GM18508 (cell line): ENCODE results near the gene GPR26.
"Not testable (repeated sequence)": the region's sequence is repeated elsewhere in the genome, so short reads cannot be mapped to it uniquely, and the experiment has no call there.

Experiments
- ATAC-seq: cut with Tn5 transposase; IDR thresholded peaks from one replicate; pipeline ENCODE4 v1.9.1; 2021; ENCODE audit warnings: moderate number of reproducible peaks; ENCODE audit not compliant: insufficient read depth, unreplicated experiment

Gene GPR26

GRCh38 chr10:123703195-123703790, 37.1 kb downstream of the GPR26 start:
- no peak for ATAC-seq

- ATAC-seq, result no peak
These were observed 37.9 kb downstream of the GPR26 start for GRCh38 chr10:123704076-123704475.

GRCh38 chr10:123704812-123705211, 38.7 kb downstream of the GPR26 start:
- no peak for ATAC-seq

- no peak for ATAC-seq
These were observed 40.1 kb downstream of the GPR26 start for GRCh38 chr10:123706236-123706635.

GRCh38 chr10:123715546-123715945, 49.4 kb downstream of the GPR26 start:
- ATAC-seq, result no peak

- no peak for ATAC-seq
These were observed 51.2 kb downstream of the GPR26 start for GRCh38 chr10:123717336-123717735.

- no peak for ATAC-seq
These were observed 52.4 kb downstream of the GPR26 start for GRCh38 chr10:123718544-123719060.

- no peak for ATAC-seq
These were observed 54.4 kb downstream of the GPR26 start for GRCh38 chr10:123720536-123720935.

- ATAC-seq, result no peak
These were observed 55.4 kb downstream of the GPR26 start for GRCh38 chr10:123721441-123722049.

GRCh38 chr10:123722351-123722750, 56.2 kb downstream of the GPR26 start:
- ATAC-seq, result no peak

GRCh38 chr10:123724747-123725146, 58.6 kb downstream of the GPR26 start:
- ATAC-seq, result no peak

GRCh38 chr10:123726381-123726780, 60.2 kb downstream of the GPR26 start:
- no peak for ATAC-seq

GRCh38 chr10:123726836-123727235, 60.7 kb downstream of the GPR26 start:
- no peak for ATAC-seq

- ATAC-seq, result no peak
These were observed 63.4 kb downstream of the GPR26 start for GRCh38 chr10:123729523-123729922.

GRCh38 chr10:123736917-123737316, 70.8 kb downstream of the GPR26 start:
- not testable (repeated sequence) for ATAC-seq

GRCh38 chr10:123741146-123741545, 75.0 kb downstream of the GPR26 start:
- ATAC-seq, result no peak

- no peak for ATAC-seq
These were observed 75.6 kb downstream of the GPR26 start for GRCh38 chr10:123741711-123742110.

- no peak for ATAC-seq
These were observed 76.7 kb downstream of the GPR26 start for GRCh38 chr10:123742751-123743440.

- no peak for ATAC-seq
These were observed 77.5 kb downstream of the GPR26 start for GRCh38 chr10:123743441-123744223.

GRCh38 chr10:123744224-123744536, 78.0 kb downstream of the GPR26 start:
- ATAC-seq, result no peak
